OCI-LY3 (cell line): ENCODE measurements around the gene GAB2.

Experiments used
- EZH2phosphoT487 ChIP-seq: fragments of 200-600 bp; shearing (Covaris generic); IDR thresholded peaks from 2 replicates; pipeline ENCODE4 v1.6.1; 2018; ENCODE audit warnings: antibody characterized with exemption, mixed run types, low read depth
- TF ChIP-seq, protein P1 (sequence below): fragments of 200-600, 300-600 bp; sonication (generic); IDR thresholded peaks from 2 replicates; pipeline ENCODE4 v1.5.1; 2014; ENCODE audit warnings: antibody characterized with exemption, low read length, low read depth

DNA sequence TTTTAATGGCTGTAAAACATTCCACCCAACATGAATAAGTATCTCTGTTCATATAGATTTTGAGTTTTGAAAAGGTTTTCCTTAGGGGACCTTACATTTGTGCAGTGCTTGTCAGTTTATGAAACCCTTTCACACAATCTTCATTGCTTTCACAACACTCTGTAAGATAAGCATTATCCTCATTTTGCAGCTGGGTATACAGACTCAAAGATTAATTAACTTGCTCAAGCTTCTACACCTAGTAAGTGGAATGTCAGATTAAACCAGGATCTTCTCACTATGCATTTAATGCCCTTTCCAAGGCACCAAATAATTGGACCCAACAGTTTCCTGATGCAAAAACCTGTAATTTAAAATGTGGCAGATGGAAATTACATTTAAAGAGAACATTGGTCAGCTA is 11.6 kb upstream of the GAB2 start:
- TF ChIP-seq, protein P1, sequence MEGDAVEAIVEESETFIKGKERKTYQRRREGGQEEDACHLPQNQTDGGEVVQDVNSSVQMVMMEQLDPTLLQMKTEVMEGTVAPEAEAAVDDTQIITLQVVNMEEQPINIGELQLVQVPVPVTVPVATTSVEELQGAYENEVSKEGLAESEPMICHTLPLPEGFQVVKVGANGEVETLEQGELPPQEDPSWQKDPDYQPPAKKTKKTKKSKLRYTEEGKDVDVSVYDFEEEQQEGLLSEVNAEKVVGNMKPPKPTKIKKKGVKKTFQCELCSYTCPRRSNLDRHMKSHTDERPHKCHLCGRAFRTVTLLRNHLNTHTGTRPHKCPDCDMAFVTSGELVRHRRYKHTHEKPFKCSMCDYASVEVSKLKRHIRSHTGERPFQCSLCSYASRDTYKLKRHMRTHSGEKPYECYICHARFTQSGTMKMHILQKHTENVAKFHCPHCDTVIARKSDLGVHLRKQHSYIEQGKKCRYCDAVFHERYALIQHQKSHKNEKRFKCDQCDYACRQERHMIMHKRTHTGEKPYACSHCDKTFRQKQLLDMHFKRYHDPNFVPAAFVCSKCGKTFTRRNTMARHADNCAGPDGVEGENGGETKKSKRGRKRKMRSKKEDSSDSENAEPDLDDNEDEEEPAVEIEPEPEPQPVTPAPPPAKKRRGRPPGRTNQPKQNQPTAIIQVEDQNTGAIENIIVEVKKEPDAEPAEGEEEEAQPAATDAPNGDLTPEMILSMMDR = no peak
- TF ChIP-seq EZH2phosphoT487 = no peak
